ENCODE data around the gene PLG.
A peak's percentile ranks its signal among the peaks of the same experiment; 100 is the strongest.
"Not testable (repeated sequence)": the region's sequence is repeated elsewhere in the genome, so short reads cannot be mapped to it uniquely, and the experiment has no call there.

PLG gene

DNA sequence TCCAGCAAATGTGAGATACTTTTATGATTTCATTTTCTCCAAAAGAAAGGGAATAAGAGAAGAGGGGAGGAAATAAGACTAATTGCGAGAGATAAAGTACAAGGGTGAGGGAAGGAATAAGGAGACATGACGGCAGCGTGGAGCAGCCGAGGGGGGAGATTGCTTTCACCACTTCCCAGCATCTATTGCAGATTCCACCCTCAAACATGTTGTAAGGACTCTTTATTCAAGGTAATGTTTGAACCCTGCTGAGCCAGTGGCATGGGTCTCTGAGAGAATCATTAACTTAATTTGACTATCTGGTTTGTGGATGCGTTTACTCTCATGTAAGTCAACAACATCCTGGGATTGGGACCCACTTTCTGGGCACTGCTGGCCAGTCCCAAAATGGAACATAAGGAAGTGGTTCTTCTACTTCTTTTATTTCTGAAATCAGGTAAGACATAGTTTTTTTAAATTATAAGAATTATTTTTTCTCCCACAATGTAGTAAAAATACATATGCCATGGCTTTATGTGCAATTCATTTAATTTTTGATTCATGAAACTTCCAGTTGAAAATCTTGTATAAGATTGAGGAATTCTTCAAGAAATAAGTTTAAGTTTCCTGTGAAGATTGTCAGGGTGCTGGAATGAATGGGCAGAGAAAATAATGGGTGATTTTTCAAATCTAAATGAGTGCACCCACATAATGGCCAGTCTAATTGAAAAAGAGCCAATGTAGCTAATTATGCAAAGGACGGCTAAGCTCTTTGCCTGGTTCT lies at the start of gene PLG:
PLG (plus strand) TSS at position 327 of the 763 bp plus-strand sequence; CDS start at position 388, 61 bp downstream.
- DNase-seq: not testable (repeated sequence)

DNA sequence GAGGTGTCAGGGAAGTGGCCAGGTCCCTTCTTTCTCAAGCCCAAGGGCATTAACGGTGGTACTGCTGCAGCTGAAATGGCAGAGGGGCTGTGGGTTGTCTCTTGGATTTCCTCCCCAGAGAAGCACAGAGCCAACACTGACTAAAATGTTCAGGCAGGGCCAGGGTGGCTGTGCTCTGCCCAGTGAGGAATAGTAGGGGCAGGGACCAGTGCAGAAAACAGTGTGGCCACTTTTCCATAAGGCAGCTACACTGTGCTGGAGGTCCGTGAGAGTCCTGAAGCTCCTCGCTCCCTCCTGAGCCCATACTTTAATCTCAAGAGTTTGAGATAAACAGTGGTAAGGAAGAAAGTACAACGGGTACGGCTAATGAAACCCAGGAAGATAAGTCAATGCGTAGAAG lies 42.5 kb upstream of the PLG start:
- DNase-seq: no peak

DNA sequence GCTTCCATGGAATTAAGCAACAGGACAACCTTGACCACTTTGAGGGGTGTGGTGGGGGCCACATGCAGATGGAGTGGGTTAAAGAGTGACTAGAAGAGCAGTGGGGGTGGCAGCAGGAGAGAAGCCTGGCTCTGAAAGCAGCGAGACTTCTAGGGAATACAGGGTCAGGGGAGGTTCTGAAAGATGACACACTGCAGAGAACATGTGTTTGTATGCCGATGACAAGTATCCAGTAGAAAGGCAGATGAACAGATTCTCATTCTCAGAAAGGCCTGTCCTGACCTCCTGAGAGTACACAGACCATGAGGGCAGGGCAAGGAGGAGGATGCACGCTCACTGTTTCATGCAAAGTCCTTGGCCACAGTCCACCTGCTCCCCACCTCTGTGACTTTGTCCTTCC lies 40.8 kb upstream of the PLG start:
- no peak for DNase-seq

DNA sequence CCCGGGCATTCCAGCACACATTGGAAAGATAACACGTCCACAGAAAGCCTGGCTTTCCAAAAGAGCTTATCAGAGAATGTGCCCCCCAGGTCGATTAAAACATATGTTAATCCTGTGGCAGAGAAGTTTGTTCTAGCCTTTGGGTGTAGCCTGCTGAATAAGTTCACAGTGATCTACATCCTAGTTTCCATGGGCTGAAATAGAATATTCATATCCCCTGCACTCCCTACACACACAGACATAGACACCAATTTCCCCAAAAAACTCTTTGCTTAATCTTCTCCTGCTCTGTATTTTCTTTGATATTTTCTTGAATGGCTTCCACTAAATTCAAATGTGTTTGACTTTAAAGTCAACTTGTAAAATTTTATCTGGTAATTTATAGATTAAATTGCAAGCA lies 39.6 kb upstream of the PLG start:
- no peak for DNase-seq

DNA sequence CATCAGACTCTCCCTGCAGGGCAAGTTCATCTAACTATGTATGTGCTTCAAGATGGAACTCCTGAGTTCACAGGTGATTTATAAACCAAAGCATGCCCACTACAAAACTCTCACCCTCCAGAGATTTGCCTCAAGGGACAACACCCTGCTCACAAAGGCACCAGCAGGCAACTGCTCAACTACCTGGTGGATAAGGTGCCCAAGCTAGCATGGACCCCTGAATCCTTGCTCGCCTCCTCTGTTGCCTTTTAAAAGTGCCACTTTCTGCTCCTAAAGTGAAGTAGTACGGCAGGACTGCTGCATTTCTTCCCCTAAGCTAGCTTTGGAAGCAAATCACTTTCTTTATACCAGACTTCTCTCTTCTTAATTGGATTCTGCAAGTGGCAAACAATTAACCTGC lies 39.2 kb upstream of the PLG start:
- no peak for DNase-seq

DNA sequence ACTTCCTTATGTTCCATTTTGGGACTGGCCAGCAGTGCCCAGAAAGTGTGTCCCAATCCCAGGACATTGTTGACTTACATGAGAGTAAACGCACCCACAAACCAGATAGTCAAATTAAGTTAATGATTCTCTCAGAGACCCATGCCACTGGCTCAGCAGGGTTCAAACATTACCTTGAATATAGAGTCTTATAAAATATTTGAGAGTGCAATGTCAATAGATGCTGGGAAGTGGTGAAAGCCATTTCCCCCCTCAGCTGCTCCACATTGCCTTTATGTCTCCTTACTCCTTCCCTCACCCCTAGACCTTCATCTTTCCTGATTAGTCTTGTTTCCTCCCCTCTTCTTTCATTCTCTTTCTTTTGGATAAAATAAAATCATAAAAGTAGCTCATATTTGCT lies 37.8 kb upstream of the PLG start, which contains the start of gene LPA:
LPA (minus strand) TSS at position 78 of the 400 bp plus-strand sequence; CDS start at position 17, 61 bp downstream.
- DNase-seq: not testable (repeated sequence)

DNA sequence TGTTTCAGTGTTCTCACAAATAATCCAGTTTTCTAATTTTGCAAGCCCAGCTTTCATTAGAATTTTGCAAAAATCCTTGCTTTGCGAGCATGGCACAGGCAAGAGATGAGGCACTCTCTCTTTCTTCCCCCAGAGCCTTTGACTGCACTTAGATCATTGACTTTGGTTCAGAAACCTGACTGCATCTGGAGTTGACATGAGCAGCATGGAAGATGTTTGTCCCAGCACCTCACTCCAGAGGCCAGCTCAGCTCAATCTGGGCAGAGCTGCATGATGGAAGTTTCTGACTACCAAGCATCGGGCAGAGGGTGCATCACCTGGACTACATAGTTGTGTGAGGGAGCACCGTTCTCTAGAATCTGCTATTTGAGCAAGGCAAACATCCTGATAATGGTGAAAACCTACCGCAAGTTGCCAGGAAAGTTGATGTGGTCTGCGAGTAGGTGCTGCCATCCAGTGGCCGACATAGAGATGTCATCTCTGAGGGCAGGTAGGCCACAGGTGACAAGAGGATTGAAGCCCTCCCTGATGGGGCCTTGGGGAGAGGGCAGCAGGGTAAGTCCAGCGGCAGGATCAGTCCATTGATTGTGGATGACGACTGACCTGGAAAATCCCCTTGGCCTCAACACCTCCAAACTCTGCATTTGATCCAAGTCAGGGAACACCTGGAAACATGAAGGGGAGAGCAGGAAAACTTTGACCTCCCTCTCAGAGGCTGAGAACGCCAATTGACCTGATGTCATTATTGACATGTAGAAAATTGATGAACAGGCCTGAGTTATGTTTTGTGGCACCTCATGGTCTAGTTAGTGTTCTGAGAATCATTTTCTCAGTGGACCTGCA lies 34.2 kb upstream of the PLG start:
- no peak for DNase-seq

DNA sequence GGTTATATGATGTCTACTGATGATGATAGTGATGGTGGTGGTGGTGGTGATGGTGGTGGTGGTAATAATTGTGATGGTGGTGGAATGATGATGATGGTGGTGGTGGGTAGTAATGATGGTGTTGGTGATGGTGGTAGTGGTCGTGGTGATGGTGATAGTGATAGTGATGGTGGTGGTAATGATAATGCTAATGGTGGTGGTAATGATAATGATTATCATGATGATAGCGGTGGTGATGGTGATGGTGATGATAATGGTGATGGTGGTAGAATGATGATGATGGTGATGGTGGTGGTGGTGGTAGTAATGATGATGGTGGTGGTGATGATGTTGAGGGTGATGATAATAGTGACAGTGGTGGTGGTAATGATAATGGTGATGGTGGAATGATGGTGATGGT lies 33.5 kb upstream of the PLG start:
- no peak for DNase-seq

DNA sequence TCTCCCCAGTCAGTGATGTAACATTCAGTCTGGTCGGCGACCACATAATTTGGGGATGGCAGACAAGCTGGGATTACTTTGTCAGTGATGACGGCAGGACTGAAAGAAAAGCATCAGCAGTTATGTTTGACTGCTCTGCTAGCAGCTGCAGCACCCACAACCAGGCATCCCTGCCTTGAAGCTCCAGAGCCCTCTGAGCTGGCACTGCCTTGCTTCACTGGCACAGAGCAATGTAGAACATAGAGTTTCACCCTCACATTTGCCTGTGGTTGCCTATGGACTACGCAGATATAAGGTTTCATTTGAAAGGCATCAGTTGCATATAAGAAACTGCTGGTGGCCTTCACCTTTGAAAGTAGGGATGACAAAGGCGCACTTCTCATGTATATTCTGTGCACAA lies 25.6 kb upstream of the PLG start:
- not testable (repeated sequence) for DNase-seq

DNA sequence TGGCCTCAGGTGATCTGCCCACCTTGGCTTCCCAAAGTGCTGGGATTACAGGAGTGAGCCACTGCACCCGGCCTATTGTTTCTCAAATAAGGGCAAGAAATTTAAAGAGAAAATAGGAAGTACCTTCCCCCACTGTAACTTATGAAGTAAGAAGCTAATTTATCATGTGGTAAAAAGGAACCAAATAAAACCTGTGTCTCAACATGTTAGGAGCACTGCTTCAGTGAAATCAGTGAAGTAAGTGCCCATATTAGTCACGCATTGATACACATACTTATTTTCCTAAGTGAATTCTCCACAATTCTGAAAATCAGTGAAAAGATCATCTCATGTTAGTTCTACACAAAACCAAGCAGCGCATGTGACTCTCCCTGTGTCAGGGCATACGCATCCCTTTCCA lies 23.8 kb upstream of the PLG start:
- DNase-seq: no peak

DNA sequence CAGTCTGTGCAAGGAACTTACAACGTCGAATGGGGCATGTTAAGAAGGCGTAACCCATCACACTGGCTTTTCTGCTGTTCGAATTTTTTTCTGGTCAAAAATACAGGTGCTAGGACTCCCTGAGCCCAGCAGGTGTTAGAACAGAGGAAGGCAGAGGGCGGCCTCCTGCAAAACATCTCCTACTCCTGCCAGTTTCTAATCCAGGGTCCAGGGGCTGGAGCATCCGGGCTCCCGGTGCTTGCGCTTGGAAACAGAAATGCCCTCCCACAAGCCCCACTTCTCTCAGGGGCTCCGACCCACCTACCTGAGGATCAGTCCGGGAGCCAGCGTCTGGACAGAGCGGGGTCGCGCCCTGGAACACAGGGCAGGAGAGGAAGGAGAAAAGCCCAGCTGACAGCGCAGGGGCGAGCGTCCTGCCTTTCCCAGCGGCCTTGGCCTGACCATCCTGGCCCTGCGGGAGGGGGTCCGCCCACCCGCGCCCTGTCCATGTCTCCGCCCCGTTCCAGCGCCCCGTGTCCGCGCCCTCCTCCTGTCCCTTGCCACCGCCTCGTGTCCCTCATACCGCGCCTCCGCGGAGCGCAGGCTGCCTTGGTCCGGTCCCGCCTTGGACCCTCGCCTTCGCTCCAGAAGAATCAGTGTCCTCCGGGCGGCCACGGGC lies 23.2 kb upstream of the PLG start:
- DNase-seq: no peak

DNA sequence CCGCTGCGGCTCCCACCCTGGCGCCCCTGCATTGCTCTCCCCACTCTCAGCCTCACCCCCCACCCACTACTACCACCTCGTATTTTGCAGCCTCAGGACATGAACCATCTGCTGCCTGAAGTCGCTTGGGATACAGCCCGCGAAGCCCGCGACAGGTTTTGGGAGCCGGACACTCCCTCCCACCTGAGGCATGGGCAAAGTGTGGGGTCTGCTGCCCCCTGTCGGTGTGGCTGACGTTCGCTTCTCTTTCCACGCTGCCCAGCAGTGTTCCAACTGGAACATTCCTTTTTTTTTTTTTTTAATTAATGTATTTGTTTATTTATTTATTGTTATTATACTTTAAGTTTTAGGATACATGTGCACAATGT lies 22.7 kb upstream of the PLG start:
- no peak for DNase-seq

DNA sequence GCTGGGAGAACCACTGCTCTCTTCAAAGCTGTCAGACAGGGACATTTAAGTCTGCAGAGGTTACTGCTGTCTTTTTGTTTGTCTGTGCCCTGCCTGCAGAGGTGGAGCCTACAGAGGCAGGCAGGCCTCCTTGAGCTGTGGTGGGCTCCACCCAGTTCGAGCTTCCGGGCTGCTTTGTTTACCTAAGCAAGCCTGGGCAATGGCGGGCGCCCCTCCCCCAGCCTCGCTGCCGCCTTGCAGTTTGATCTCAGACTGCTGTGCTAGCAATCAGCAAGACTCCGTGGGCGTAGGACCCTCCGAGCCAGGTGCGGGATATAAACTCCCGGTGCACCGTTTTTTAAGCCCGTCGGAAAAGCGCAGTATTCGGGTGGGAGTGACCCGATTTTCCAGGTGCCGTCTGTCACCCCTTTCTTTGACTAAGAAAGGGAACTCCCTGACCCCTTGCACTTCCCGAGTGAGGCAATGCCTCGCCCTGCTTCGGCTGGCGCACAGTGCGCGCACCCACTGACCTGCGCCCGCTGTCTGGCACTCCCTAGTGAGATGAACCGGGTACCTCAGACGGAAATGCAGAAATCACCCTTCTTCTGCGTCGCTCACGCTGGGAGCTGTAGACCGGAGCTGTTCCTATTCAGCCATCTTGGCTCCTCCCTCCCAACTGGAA lies 16.8 kb upstream of the PLG start:
- DNase-seq: not testable (repeated sequence)

DNA sequence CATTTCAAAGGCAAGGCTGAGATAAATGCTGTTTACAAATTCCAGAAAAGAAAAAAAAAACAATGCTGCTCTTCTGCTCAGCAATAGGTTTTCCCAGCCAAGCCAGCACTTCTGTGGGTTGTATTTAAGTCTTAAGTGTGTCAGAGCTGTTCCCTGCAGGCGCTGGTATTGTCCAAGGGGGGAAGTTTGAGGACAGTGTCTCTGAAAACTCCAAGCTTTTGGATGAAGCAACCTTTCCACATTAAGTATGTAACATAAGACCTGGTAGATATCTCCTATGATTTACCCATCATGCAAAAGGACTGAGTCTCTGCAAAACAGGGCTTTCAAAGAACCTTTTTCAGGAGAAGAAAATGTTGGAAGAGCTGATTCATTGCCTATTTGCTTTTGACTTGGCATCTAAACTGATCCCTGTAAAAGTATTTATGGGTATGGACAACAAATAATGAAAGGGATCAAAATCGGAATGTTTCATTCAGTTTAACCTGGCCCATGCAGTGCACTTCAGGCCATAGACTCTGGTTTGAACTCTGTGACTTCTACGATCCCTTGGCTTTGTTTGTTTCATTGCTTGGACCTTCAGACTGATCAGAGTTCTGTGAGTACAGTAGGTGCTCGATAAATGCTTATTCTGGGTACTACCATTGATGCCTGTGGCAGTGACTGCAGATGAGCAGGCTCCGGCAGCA lies 16.1 kb upstream of the PLG start:
- no peak for DNase-seq

DNA sequence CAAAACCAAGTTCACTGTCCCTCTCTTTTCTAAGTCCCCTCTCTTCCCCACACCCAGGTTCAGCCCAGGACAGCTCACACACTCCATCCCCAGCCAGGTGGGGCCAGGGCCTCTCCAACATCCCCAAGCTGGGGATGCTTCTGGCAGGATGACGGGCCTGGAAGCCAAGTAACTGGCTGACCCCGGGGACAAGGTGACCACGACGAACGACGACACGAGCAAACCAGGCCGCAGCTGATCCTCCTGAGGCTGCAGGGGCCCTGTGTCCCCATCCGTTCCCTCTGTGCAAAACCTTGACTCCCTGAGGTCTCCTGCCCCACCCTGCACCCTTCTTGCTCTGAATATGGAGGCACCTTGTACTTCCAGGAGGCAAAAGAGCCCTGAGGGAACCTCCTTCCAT lies 11.6 kb upstream of the PLG start:
- no peak for DNase-seq

DNA sequence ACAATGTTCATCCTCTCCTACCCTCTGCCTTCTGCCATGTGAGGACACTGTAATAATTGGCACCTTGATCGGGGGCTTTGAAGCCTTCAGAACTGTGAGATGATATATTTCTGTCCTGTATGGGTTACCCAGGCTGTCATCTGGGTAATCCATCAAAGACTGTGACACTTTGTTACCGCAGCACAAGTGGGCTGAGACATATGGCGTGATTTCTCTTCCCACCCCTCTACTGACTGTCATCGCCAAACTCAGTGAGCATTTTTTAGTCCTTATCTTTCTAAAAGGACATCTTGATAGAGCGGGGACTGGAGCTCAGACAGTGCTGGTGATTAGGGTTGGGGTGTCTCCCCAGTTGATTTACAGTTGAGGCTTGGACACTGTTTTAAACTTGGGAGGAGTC lies 10.4 kb upstream of the PLG start:
- DNase-seq: no peak

DNA sequence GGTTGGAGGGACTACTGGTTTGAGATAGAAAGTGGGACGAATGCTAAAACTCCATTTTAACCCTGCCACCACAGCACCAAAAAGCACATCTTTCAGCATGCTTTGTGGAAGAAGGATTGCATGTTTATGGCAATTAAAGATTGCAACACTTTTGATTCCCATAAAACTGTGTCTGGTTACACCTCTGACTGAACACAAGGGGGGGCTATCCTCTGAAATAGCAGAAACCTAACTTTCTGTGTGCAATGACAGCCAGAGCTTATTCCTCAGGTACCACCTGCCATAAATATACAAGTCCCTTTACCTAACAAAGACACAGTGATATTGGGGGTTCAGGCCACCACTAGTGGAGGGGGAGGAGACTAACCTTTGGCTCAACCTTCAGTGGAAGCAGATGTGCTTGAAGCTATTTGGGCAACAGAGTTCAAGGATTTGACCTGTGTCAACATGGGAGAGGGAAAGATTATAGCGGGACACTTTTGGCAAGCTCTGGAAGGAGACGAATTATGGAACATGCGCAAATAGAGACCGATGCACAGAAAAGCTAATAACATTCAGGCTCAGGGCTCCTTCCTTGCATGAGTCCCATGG lies 9.6 kb upstream of the PLG start:
- no peak for DNase-seq

DNA sequence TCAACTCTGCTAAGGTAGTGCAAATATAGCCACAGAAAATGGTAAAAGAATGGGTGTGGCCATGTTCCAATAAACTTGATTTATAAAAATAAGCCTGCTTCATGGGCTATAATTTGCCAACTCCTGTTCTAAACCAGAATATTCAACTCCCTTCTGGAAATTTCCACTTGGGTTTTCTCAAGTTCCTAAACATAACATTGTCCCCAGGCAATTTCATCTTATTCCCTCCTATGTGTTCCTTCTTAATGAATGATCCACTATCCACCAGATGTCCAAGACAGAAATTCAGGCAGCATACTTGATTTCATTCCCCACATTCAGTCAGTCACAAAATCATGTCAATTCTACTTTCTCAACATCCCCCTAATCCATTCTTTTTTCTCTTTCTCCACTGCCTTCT lies 7.0 kb upstream of the PLG start:
- peak; percentile 24 for DNase-seq

DNA sequence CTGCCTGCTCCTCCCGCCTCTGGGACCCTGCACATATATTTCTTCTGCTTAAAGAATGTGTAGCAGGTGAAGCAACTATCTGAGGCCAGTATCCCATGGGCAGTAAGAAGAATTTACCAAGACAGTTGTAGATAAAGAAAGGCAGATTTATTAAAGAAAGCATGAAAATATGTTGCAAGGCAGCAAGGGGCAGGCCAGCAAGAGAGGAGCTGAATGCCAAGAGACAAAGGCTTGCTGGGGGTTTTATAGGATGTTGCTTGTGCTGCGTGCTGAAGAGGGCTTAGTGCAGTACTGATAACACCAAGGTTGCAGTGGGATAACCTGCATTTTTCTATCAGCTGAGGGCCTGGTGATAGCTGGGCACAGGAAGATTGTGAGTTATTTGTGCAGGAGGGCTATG lies 6.4 kb upstream of the PLG start:
- not testable (repeated sequence) for DNase-seq

DNA sequence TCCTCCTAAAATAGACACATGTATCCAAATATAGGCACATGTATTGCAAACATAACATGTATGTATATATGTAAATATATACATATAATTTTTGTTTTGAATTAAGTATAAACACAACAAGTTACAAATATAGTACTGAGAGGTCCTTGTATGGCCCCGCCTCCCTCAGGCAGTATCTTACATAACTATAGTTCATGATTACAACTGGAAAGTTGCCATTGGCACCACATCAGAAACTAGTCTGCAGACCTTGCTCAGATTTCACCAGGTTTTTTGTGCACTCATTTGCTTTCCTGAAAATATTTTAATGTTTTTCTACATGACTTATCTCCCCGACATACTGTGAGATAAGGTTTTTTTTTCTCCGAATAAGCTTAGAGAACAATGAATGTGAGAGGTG lies 5.2 kb upstream of the PLG start:
- not testable (repeated sequence) for DNase-seq

DNA sequence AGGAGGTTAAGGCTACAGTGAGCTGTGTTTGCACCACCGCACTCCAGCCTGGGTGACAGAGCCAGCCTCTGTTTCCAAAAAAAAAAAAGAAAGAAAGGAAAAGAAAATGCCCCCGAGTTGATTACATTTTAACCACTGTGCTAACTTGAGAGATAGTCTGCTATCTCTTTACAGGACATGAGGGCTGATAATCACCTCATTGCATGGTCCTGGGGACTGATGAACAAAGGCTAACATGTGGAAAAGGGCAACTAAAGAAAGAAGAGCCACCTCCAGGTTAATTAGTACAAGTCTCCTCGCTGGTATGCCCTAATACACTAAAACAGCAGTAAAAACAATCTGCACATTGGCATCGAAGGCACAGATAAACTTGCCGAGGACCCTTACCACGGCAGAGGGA lies 4.2 kb upstream of the PLG start:
- DNase-seq: no peak

DNA sequence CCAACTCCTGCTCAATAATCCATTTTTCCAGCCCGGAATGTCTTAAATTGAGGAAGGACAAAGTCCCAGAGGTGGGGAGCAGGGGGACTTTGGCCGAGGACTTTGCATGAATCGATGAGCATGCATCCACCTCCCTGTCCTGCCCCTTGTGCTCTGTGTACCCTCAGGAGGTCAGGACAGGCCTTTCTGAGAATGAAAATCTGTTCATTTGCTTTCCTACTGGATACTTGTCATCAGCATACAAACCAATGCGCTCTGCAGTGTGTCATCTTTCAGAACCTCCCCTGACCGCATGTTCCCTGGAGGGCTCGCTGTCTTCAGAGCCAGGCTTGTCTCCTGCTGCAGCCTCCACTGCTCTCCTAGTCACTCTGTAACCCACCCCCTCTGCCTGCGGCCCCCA lies 2.6 kb downstream of the PLG start:
- DNase-seq: not testable (repeated sequence)

Data from fibroblast of skin of right quadriceps (primary cell).